ENCODE measurements around the gene RAD51D. TPM values are rescaled to one million over a fixed set of nuclear protein-coding genes. Genes with fewer than 3 reads are reported as not detected.
"Not testable (repeated sequence)": the region's sequence is repeated elsewhere in the genome, so short reads cannot be mapped to it uniquely, and the experiment has no call there.

Gene RAD51D
- 30.2 and 31.1 TPM in 2 replicates for total RNA-seq

GRCh38 chr17:35119370-35120165 is at the start of gene RAD51D:
TSS of gene RAD51D (minus strand) at chr17:35119860. CDS start at chr17:35119613, 247 bp downstream.
- intact Hi-C loops (cut with micrococcal nuclease), result loop anchor here (1.0 to 2.0 kb wide), 7 partner anchors 30 to 535 kb away; partner anchors contain the start of genes CCT6B, RFFL and ZNF830

DNA sequence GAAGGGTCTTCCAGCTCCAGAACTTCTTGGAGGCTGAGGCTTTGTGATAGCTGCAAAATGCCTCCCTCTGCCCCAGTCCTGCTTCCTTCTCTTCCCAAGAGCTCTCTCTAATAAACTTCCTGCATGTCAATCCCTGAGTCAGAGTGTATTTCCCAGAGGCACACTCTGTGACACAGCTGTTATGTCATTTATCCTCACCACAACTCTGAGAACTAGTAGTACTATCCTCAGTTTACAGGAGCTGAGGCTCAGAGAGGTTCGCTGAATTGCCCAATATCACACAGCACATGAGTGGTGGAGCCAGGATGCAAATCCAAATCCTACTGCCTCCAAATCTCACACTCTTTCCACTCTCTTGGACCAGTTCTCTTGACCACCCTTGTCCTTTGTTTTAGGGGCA is 48.0 kb upstream of the RAD51D start:
- intact Hi-C loops (cut with micrococcal nuclease), result no loop called here

DNA sequence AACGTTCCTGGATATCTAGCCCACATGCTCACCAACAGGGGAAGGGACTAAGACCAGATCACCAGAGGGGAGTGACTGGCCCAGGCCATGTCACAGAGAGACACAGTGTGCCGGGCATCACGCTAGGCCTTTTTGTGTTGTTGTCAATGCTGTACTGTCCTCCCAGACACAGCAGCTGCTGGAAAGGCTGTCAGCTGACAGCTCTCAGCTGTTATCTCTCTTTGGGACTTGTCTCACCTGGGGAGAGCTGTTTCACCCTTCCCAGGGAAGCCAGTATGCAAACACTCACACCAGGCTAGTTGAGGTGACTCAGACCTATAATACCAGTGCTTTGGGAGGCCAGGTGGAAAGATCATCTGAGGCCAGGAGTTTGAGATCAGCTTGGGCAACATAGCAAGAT is 47.4 kb upstream of the RAD51D start:
- intact Hi-C loops (cut with micrococcal nuclease), result no loop called here

DNA sequence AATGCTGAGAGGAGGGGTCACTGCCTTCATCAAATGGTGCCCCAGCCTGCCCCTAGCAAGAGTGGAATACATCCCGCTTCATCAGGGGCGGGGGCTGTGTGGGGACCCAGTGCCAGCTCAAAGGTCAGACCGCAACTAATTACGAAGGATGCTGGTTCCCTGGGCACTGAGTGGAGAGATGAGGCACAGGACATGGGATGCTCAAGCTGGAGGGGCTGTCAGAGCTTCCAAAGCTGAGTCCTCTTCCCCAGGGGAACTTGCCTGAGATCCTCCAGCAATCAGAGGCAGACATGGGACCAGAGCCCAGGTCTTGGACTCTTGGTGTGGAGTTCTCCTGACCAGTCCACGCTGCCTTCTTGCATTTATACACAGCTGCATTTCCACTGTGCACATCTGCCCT is 46.9 kb upstream of the RAD51D start:
- intact Hi-C loops (cut with micrococcal nuclease), result no loop called here

GRCh38 chr17:35164716-35165115 is 45.1 kb upstream of the RAD51D start:
- intact Hi-C loops (cut with micrococcal nuclease), result loop anchor here (5.0 kb wide), 1 partner anchor 643 kb away; the partner anchor contains the start of gene TAF15

GRCh38 chr17:35163886-35164285 is 44.2 kb upstream of the RAD51D start:
- intact Hi-C loops (cut with micrococcal nuclease), result loop anchor here (5.0 kb wide), 1 partner anchor 643 kb away; the partner anchor contains the start of gene TAF15

GRCh38 chr17:35162755-35163154 is 43.1 kb upstream of the RAD51D start:
- intact Hi-C loops (cut with micrococcal nuclease), result loop anchor here (5.0 kb wide), 1 partner anchor 645 kb away; the partner anchor contains the start of gene TAF15

GRCh38 chr17:35161281-35161761 is 41.7 kb upstream of the RAD51D start:
- intact Hi-C loops (cut with micrococcal nuclease), result loop anchor here (1.0 to 5.0 kb wide), 2 partner anchors 53 to 646 kb away; partner anchors contain the start of gene TAF15

DNA sequence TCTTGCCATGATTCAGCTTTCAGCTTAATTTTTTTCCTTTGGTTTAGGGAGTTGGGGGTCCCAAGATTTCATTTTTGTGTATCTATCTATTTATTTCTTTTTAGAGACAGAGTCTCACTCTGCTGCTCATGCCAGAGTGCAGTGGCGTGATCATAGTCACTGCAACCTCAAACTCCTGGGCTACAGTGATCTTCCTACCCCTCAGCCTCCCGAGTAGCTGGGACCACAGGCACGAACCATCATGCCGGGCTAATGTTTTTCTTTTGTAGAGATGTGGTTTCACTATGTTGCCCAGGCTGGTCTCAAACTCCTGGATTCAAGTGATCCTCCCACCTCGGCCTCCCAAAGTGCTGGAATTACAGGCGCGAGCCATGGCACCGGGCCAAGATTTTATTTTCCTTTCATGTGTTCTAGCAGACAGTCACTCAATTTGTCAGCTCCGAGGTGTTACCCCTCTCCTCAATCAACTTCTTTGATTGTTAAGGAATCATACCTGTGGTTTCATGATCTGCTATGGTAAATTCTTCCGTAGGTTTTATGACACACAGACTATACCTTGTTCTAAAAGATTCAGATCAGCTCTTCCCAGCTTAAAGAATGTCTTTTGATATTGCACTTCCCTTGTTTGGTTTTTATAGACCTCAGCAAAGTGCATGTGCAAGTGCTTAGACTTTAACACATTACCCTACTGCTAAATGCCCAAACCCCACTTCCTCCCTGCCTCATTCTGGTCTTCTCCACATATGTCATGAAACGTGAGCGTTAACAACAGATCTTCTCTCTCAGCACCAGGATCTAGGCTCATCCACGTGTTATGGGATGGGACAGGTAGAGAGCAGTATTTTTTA is 40.9 kb upstream of the RAD51D start:
- intact Hi-C loops (cut with micrococcal nuclease), result loop anchor here (1.0 to 5.0 kb wide), 2 partner anchors 54 to 647 kb away; partner anchors contain the start of gene TAF15

DNA sequence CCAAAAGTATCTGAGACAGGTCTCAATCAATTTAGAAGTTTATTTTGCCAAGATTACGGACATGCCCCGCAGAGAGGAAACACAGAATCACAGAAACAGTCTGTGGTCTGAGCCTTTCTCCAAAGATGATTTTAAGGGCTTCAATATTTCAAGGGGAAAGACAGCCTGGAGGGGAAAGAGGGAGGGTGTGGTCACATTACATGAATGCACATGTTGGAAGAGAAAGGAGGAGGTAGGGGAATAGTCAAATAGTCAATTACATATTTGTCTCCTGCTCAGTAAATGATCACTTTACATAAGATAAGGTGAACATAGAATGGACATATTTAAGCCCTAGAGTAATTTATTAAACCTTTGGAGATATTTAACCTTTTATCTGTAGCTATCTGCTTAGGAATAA is 40.3 kb upstream of the RAD51D start:
- intact Hi-C loops (cut with micrococcal nuclease), result loop anchor here (5.0 kb wide), 1 partner anchor 647 kb away; the partner anchor contains the start of gene TAF15

GRCh38 chr17:35155246-35155645 is 35.6 kb upstream of the RAD51D start:
- intact Hi-C loops (cut with micrococcal nuclease), result no loop called here

GRCh38 chr17:35154196-35155165 is 34.8 kb upstream of the RAD51D start:
- intact Hi-C loops (cut with micrococcal nuclease), result no loop called here

GRCh38 chr17:35152421-35153140 is 32.9 kb upstream of the RAD51D start:
- intact Hi-C loops (cut with micrococcal nuclease), result no loop called here

GRCh38 chr17:35151080-35151479 is 31.4 kb upstream of the RAD51D start:
- intact Hi-C loops (cut with micrococcal nuclease), result not testable (repeated sequence)

- intact Hi-C loops (cut with micrococcal nuclease), result no loop called here
Observed at GRCh38 chr17:35149941-35150340, 30.3 kb upstream of the RAD51D start.

DNA sequence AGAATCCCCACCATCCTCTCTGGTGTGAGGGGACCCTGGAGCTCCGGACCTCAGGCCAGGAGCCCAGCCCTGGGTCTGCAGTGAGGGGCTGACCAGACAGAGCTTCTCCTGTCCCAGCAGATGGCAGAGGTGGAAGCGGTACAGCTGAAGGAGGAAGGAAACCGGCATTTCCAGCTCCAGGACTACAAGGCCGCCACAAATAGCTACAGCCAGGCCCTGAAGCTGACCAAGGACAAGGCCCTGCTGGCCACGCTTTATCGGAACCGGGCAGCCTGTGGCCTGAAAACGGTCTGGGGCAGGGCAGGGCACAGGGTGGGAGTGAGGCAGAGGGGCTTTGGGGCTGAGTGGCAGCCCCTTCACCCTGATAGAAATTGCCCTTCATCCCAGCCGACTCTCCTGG is 28.5 kb upstream of the RAD51D start:
- intact Hi-C loops (cut with micrococcal nuclease), result no loop called here

DNA sequence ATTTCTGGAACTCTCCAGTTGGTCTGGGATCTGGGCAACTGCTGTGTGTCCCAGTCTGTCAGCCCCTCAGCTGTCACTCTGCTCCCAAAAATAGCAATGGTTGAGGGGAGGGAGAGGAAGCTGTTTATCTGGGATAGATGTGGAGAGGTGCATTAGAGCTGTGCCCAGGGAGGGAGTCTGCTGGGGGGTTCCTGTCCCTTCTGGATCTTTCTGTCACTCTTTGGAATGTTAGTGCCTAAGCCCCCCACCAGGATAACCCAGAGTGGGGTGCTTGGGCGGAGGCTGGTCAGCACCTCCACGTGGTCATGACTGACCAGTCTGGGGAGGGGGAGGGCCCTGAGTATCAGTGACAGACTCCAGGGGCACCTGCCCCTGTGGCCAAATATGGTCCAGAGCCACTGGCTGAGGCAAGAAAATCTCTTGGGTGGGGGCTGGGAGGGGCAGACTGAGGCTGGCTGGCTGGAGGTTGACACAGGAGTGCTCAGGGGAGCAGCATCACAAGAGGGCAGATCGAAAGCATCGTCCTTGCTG is 27.8 kb upstream of the RAD51D start, which contains the start of gene UNC45B:
Gene UNC45B, plus strand, starts transcription at position 443 of the 531 bp plus-strand sequence. CDS start 447 bp downstream, outside the sequence.
- intact Hi-C loops (cut with micrococcal nuclease), result no loop called here

GRCh38 chr17:35146214-35146833 is 26.7 kb upstream of the RAD51D start:
- intact Hi-C loops (cut with micrococcal nuclease), result no loop called here

DNA sequence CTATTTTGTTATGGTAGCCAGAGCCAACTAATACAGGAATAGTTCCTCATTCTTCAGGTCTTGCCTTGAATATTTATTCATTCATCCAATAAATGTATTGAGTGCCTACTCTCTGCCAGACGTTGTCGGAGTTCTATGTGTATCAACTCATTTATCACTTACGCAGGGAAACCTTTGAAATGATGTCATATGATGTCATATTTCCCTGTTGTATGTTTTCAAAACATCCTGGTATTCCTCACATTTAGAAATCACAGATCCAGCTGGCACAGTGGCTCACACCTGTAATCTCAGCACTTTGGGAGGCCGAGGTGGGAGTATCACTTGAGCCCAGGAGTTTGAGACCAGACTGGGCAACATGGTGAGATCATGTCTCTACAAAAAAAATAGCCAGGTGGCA is 25.2 kb upstream of the RAD51D start:
- intact Hi-C loops (cut with micrococcal nuclease), result no loop called here
